GM12878 (cell line): Measurements from ENCODE around the gene CTDP1. TPM values are rescaled to one million over a fixed set of nuclear protein-coding genes. Genes with fewer than 3 reads are reported as not detected.

ENCODE experiments used
- ATF2 ChIP-seq: IDR thresholded peaks from 2 replicates; pipeline ENCODE4 v1.6.1; 2012; ENCODE audit warnings: low read length, inconsistent platforms
- CREM ChIP-seq: IDR thresholded peaks from 2 replicates; pipeline ENCODE4 v1.6.1; 2014; ENCODE audit warnings: antibody characterized with exemption, low read depth
- CUX1 ChIP-seq: IDR thresholded peaks from 2 replicates; pipeline ENCODE4 v1.6.1; 2012; ENCODE audit warnings: improper control_type of control experiment, low read depth, low read length; ENCODE audit not compliant: insufficient replicate concordance
- FOS ChIP-seq: IDR thresholded peaks from 3 replicates; pipeline ENCODE4 v1.6.1; 2011; ENCODE audit warnings: borderline replicate concordance; ENCODE audit not compliant: insufficient read length; ENCODE audit errors: extremely low read depth
- IKZF2 ChIP-seq, 2 experiments: fragments of 450-650 bp; IDR thresholded peaks; 2 replicates each; pipeline ENCODE4 v1.6.1; 2017; ENCODE audit warnings: mild to moderate bottlenecking in 2 of 2, moderate library complexity in 2 of 2
- NFIC ChIP-seq: IDR thresholded peaks from 2 replicates; pipeline ENCODE4 v1.6.1; 2012; ENCODE audit warnings: low read depth, mild to moderate bottlenecking, inconsistent platforms, low read length, moderate library complexity
- STAT1 ChIP-seq: fragments of 450-650 bp; conservative IDR thresholded peaks from 2 replicates; pipeline ENCODE4 v1.6.1; 2014; ENCODE audit warnings: antibody characterized with exemption, mild to moderate bottlenecking
- ZBTB40 ChIP-seq: fragments of 450-650 bp; IDR thresholded peaks from 2 replicates; pipeline ENCODE4 v1.6.1; 2016; ENCODE audit warnings: mild to moderate bottlenecking, moderate library complexity, borderline replicate concordance
- polyA plus RNA-seq, 11 experiments: library from polyadenylated mRNA; depleted of rRNA in 4 of 11; unstranded in 6 of 11; stranded (reverse) in 5 of 11; fragments of >200 nt; fragmentation: Nextera tagmentation in 4 of 11; fragmentation: Illumina TruSeq in 1 of 11; extraction: Ambion mirVana in 4 of 11; extraction: Trizol in 1 of 11; gene quantifications; 1 replicate in 1 of 11; 2 replicates in 10 of 11; pipeline versions ENCODE4 v1.2.1 to v1.2.3, GENCODE V29; 2011 to 2016; ENCODE audit warnings: inconsistent platforms in 2 of 11, missing spikeins in 2 of 11, low read depth in 1 of 11
- total RNA-seq, 4 experiments: library from RNA; depleted of rRNA in 3 of 4; stranded (reverse); fragments of >200 nt in 3 of 4; fragmentation: Illumina TruSeq in 1 of 4; extraction: Trizol in 1 of 4; gene quantifications; 2 replicates each; pipeline versions ENCODE4 v1.2.1 to v1.2.3, GENCODE V29; 2013 to 2021
- TF ChIP-seq, protein P1 (sequence below): fragments of 450-650 bp; IDR thresholded peaks from 2 replicates; pipeline ENCODE4 v1.6.1; 2017; ENCODE audit warnings: antibody characterized with exemption, mild to moderate bottlenecking, moderate library complexity
- TF ChIP-seq, protein P2 (sequence below): fragments of 450-650 bp; IDR thresholded peaks from 2 replicates; pipeline ENCODE4 v1.6.1; 2016; ENCODE audit warnings: mild to moderate bottlenecking
- TF ChIP-seq, protein P3 (sequence below): fragments of 450-650 bp; IDR thresholded peaks from 2 replicates; pipeline ENCODE4 v1.6.1; 2016; ENCODE audit warnings: mild to moderate bottlenecking

Gene CTDP1
- total and polyA plus RNA-seq, 10 of the 15 experiments (the other 5 are each of a cell fraction or from before 2014, with no cell fraction given): 0.32 to 31.3 (median 8.8) TPM

DNA sequence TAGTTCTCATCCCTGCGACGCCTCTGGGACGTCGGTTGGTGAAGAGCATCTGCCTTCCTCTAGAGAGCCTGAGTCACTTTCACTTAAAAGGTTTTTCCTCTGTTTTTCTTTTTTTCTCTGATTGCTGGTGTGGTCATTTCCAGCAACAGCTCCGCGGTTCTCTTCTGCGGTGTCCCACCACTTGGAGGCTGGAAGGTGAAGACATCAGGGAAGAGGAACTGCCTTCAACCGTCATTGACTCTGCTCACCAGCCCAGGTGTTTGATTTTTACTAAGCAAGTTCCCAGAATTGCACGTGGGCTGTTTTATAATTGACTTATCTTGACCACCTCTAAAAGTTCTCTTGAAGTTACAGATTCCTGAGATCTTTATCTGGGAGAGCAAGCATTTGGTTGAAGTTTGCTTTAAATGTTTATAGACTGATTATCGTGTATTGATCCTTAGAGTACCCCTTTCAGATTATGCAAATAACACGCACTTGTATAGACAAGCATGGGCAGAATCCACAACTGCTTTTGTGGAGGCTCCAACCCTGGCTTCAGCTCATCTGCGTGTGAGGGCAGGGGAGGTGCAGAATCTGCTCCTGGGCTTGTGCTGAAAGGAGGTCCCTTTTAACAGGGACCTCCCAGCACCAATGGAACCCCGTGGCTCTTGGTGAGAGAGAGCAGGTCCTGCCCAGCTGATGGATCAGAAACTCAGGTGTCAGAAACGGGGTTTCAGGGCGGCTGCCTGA lies 3.5 kb downstream of the CTDP1 start (continued):
- TF ChIP-seq CUX1 (no peak), NFIC (no peak), ATF2 (0 out of 2 replicates have a peak, but pooled peaks have one; percentile 19), STAT1 (no peak), IKZF2 (IDR thresholded peaks at IDR 0.05) (peak; percentile 45 to 56; a peak in 2 of 4 replicates), ZBTB40 (no peak), FOS (no peak), CREM (peak; percentile 50; the same call in 1 of the 2 replicates)
- TF ChIP-seq, protein P1, sequence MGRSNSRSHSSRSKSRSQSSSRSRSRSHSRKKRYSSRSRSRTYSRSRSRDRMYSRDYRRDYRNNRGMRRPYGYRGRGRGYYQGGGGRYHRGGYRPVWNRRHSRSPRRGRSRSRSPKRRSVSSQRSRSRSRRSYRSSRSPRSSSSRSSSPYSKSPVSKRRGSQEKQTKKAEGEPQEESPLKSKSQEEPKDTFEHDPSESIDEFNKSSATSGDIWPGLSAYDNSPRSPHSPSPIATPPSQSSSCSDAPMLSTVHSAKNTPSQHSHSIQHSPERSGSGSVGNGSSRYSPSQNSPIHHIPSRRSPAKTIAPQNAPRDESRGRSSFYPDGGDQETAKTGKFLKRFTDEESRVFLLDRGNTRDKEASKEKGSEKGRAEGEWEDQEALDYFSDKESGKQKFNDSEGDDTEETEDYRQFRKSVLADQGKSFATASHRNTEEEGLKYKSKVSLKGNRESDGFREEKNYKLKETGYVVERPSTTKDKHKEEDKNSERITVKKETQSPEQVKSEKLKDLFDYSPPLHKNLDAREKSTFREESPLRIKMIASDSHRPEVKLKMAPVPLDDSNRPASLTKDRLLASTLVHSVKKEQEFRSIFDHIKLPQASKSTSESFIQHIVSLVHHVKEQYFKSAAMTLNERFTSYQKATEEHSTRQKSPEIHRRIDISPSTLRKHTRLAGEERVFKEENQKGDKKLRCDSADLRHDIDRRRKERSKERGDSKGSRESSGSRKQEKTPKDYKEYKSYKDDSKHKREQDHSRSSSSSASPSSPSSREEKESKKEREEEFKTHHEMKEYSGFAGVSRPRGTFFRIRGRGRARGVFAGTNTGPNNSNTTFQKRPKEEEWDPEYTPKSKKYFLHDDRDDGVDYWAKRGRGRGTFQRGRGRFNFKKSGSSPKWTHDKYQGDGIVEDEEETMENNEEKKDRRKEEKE: no peak
- TF ChIP-seq, protein P2, sequence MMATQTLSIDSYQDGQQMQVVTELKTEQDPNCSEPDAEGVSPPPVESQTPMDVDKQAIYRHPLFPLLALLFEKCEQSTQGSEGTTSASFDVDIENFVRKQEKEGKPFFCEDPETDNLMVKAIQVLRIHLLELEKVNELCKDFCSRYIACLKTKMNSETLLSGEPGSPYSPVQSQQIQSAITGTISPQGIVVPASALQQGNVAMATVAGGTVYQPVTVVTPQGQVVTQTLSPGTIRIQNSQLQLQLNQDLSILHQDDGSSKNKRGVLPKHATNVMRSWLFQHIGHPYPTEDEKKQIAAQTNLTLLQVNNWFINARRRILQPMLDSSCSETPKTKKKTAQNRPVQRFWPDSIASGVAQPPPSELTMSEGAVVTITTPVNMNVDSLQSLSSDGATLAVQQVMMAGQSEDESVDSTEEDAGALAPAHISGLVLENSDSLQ: no peak
- TF ChIP-seq, protein P3, sequence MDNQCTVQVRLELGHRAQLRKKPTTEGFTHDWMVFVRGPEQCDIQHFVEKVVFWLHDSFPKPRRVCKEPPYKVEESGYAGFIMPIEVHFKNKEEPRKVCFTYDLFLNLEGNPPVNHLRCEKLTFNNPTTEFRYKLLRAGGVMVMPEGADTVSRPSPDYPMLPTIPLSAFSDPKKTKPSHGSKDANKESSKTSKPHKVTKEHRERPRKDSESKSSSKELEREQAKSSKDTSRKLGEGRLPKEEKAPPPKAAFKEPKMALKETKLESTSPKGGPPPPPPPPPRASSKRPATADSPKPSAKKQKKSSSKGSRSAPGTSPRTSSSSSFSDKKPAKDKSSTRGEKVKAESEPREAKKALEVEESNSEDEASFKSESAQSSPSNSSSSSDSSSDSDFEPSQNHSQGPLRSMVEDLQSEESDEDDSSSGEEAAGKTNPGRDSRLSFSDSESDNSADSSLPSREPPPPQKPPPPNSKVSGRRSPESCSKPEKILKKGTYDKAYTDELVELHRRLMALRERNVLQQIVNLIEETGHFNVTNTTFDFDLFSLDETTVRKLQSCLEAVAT: no peak
